SK-N-SH treated with all-trans-retinoic acid at 6 μM for 48 hours (cell line): ENCODE results near the gene AGTRAP.

ENCODE experiments used
- ATAC-seq: fragments of 200-7000 bp; cut with Tn5 transposase; 3 replicates; pipeline ENCODE4 v1.9.1; 2020; ENCODE audit warnings: mild to moderate bottlenecking, moderate library complexity
- ARNTL ChIP-seq: fragments of 450-650 bp; formaldehyde crosslinking; IDR thresholded peaks from 2 replicates; pipeline ENCODE4 v1.5.0; 2020; ENCODE audit warnings: low read depth, mild to moderate bottlenecking, moderate library complexity, borderline replicate concordance
- BACH2 ChIP-seq: fragments of 250-450 bp; sonication (Bioruptor Pico); IDR thresholded peaks from 2 replicates; pipeline ENCODE4 v1.9.0; 2021; ENCODE audit warnings: mild to moderate bottlenecking, borderline replicate concordance
- CREB5 ChIP-seq: fragments of 250-450 bp; sonication (Bioruptor Pico); IDR thresholded peaks from 2 replicates; pipeline ENCODE4 v1.5.1; 2020; ENCODE audit warnings: low read depth, mild to moderate bottlenecking, moderate library complexity
- CSDC2 ChIP-seq: fragments of 250-450 bp; sonication (Bioruptor Pico); IDR thresholded peaks from 2 replicates; pipeline ENCODE4 v1.5.0; 2020; ENCODE audit warnings: mild to moderate bottlenecking, moderate library complexity
- CSRNP3 ChIP-seq: fragments of 250-450 bp; sonication (Bioruptor Pico); IDR thresholded peaks from 2 replicates; pipeline ENCODE4 v1.5.1; 2021; ENCODE audit warnings: mild to moderate bottlenecking, moderate library complexity
- ESRRG ChIP-seq: fragments of 250-450 bp; sonication (Bioruptor Pico); IDR thresholded peaks from 2 replicates; pipeline ENCODE4 v1.6.1; 2021; ENCODE audit warnings: mild to moderate bottlenecking
- ISL1 ChIP-seq: fragments of 250-450 bp; sonication (Bioruptor Pico); IDR thresholded peaks from 2 replicates; pipeline ENCODE4 v2.1.2; 2022; ENCODE audit warnings: mild to moderate bottlenecking, moderate library complexity
- OSR1 ChIP-seq: fragments of 250-450 bp; sonication (Bioruptor Pico); IDR thresholded peaks from 2 replicates; pipeline ENCODE4 v1.8.0; 2022; ENCODE audit warnings: moderate library complexity, mild to moderate bottlenecking, inconsistent platforms
- PATZ1 ChIP-seq: fragments of 250-450 bp; sonication (Bioruptor Pico); IDR thresholded peaks from 2 replicates; pipeline ENCODE4 v1.8.0; 2020; ENCODE audit warnings: mild to moderate bottlenecking, moderate library complexity, borderline replicate concordance
- POU6F1 ChIP-seq: fragments of 250-450 bp; sonication (Bioruptor Pico); IDR thresholded peaks from 2 replicates; pipeline ENCODE4 v1.8.0; 2021; ENCODE audit warnings: low read depth, mild to moderate bottlenecking, moderate library complexity, borderline replicate concordance
- PPARA ChIP-seq: fragments of 250-450 bp; sonication (Bioruptor Pico); IDR thresholded peaks from 2 replicates; pipeline ENCODE4 v1.5.0; 2020; ENCODE audit warnings: mild to moderate bottlenecking, borderline replicate concordance
- RARB ChIP-seq: fragments of 250-450 bp; sonication (Bioruptor Pico); IDR thresholded peaks from 2 replicates; pipeline ENCODE4 v1.8.0; 2021; ENCODE audit warnings: mild to moderate bottlenecking, moderate library complexity
- SNAI2 ChIP-seq: fragments of 250-450 bp; sonication (Bioruptor Pico); IDR thresholded peaks from 2 replicates; pipeline ENCODE4 v1.5.0; 2020; ENCODE audit warnings: mild to moderate bottlenecking, moderate library complexity
- TCF4 ChIP-seq: fragments of 250-450 bp; sonication (Bioruptor Pico); IDR thresholded peaks from 2 replicates; pipeline ENCODE4 v1.8.0; 2021; ENCODE audit warnings: mild to moderate bottlenecking, moderate library complexity, borderline replicate concordance
- TOX ChIP-seq: fragments of 250-450 bp; sonication (Bioruptor Pico); IDR thresholded peaks from 2 replicates; pipeline ENCODE4 v1.8.0; 2021; ENCODE audit warnings: mild to moderate bottlenecking, moderate library complexity, borderline replicate concordance
- TSHZ2 ChIP-seq: fragments of 250-450 bp; sonication (Bioruptor Pico); IDR thresholded peaks from 2 replicates; pipeline ENCODE4 v1.5.0; 2020; ENCODE audit warnings: mild to moderate bottlenecking, moderate library complexity
- ZC3H10 ChIP-seq: fragments of 250-450 bp; sonication (Bioruptor Pico); IDR thresholded peaks from 2 replicates; pipeline ENCODE4 v1.5.1; 2021; ENCODE audit warnings: mild to moderate bottlenecking, moderate library complexity
- ZNF565 ChIP-seq: fragments of 450-650 bp; formaldehyde crosslinking; conservative IDR thresholded peaks from 2 replicates; pipeline ENCODE4 v1.5.0; 2020; ENCODE audit warnings: low read depth, mild to moderate bottlenecking, moderate library complexity
- ZNF70 ChIP-seq: fragments of 450-650 bp; formaldehyde crosslinking; IDR thresholded peaks from 2 replicates; pipeline ENCODE4 v1.5.0; 2020; ENCODE audit warnings: mild to moderate bottlenecking, moderate library complexity
- ZNF8 ChIP-seq: fragments of 450-650 bp; formaldehyde crosslinking; IDR thresholded peaks from 2 replicates; pipeline ENCODE4 v1.5.0; 2020; ENCODE audit warnings: mild to moderate bottlenecking, moderate library complexity

The AGTRAP gene

GRCh38 chr1:11753555-11754208, 17.7 kb downstream of the AGTRAP start:
- peak; percentile 27; the same call in 2 of the 3 replicates for ATAC-seq

More at GRCh38 chr1:11753555-11754208, 17.7 kb downstream of the AGTRAP start:
- TF ChIP-seq PATZ1: no peak
- TF ChIP-seq SNAI2: no peak
- no peak for TF ChIP-seq CSDC2 (CRISPR knock-in tag)
- TF ChIP-seq TOX (CRISPR knock-in tag): no peak
- TF ChIP-seq BACH2 (CRISPR knock-in tag): no peak
- TF ChIP-seq ESRRG (CRISPR knock-in tag): no peak
- no peak for TF ChIP-seq RARB (CRISPR knock-in tag)
- TF ChIP-seq CSRNP3 (CRISPR knock-in tag): no peak
- no peak for TF ChIP-seq TCF4
- no peak for TF ChIP-seq ZNF70 (CRISPR knock-in tag)
- no peak for TF ChIP-seq ARNTL (CRISPR knock-in tag)
- no peak for TF ChIP-seq PPARA (CRISPR knock-in tag)
- TF ChIP-seq ISL1 (CRISPR knock-in tag): no peak
- TF ChIP-seq CREB5: no peak
- TF ChIP-seq POU6F1: no peak
- TF ChIP-seq ZC3H10 (CRISPR knock-in tag): no peak
- TF ChIP-seq ZNF8 (CRISPR knock-in tag): no peak
- no peak for TF ChIP-seq ZNF565
- TF ChIP-seq TSHZ2 (CRISPR knock-in tag): no peak
- no peak for TF ChIP-seq OSR1 (CRISPR knock-in tag)
